IPS-15b (cell line): ENCODE measurements around the gene EPHB4.

ENCODE experiments used
- H3K27me3 ChIP-seq: one replicate; pipeline ENCODE4 v1.6.1; 2013; ENCODE audit warnings: low read length; ENCODE audit not compliant: control insufficient read depth, insufficient read depth
- H3K36me3 ChIP-seq: one replicate; pipeline ENCODE4 v1.6.1; 2013; ENCODE audit warnings: low read length; ENCODE audit not compliant: control insufficient read depth, insufficient read depth
- H3K4me1 ChIP-seq: one replicate; pipeline ENCODE4 v1.6.1; 2013; ENCODE audit warnings: mild to moderate bottlenecking, low read length; ENCODE audit not compliant: control insufficient read depth, insufficient read depth
- H3K4me3 ChIP-seq: one replicate; pipeline ENCODE4 v1.5.1; 2013; ENCODE audit warnings: low read depth, low read length
- H3K9ac ChIP-seq: one replicate; pipeline ENCODE4 v1.6.1; 2013; ENCODE audit warnings: low read depth, mild to moderate bottlenecking, low read length
- H3K9me3 ChIP-seq: one replicate; pipeline ENCODE4 v1.6.1; 2013; ENCODE audit warnings: mild to moderate bottlenecking, low read length; ENCODE audit not compliant: control insufficient read depth, insufficient read depth

Gene EPHB4

DNA sequence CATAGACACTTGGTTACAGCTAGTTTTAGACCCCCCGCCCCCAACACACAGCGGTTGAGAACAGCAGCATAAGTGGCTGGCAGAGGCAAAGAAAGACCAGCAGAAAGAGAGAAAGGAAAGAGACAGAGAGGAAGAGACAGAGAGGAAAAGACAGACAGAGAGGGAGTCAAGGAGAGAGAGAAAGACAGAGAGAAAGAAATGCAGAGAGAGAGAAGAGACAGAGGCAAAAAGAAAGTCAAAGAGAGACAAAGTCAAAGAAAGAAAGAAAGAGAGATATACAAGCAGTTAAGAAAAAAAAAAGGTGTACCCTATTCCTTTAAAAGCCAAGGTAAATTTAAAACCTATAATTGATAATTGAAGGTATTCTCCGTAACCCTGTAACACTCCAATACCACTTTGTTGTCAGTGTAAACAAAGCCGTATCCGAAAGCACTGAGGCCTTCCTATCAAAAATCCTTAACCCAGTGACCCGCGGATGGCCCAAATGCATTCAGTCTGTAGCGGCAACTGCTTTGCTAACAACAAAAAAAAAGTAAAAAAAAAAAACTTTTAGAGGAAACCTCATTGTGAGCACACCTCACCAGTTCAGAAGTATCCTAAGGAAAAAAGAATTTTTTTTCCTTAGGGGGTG is 13.3 kb upstream of the EPHB4 start:
- H3K9ac ChIP-seq = no peak overlapping the region
- no peaks in the 10 kb centered on the region for H3K27me3 ChIP-seq
- H3K4me1 ChIP-seq = peaks cover 6% of the 10 kb centered on the region
- no peaks in the 10 kb centered on the region for H3K36me3 ChIP-seq
- H3K4me3 ChIP-seq = no peak overlapping the region
- no peaks in the 10 kb centered on the region for H3K9me3 ChIP-seq

DNA sequence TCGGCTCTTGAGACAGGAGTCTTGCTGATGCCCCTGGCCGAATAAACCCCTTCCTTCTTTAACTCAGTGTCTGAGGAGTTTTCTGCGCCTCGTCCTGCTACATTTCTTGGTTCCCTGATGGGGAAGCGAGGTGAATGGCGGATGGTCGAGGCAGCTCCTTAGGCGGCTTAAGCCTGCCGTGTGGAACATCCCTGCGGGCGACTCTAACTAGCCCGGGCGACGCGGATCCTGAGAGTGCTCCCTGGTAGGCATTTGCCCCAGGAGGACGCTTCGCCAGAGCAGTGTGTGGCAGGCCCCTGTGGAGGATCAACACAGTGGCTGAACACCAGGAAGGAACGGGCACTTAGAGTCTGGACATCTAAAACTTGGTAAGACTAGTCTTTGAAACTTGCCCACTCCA is 12.0 kb upstream of the EPHB4 start:
- Histone ChIP-seq H3K4me3 (no peak overlapping the region), H3K9ac (no peak overlapping the region), H3K36me3 (no peaks in the 10 kb centered on the region), H3K9me3 (no peaks in the 10 kb centered on the region), H3K27me3 (no peaks in the 10 kb centered on the region), H3K4me1 (peaks cover 6% of the 10 kb centered on the region)

DNA sequence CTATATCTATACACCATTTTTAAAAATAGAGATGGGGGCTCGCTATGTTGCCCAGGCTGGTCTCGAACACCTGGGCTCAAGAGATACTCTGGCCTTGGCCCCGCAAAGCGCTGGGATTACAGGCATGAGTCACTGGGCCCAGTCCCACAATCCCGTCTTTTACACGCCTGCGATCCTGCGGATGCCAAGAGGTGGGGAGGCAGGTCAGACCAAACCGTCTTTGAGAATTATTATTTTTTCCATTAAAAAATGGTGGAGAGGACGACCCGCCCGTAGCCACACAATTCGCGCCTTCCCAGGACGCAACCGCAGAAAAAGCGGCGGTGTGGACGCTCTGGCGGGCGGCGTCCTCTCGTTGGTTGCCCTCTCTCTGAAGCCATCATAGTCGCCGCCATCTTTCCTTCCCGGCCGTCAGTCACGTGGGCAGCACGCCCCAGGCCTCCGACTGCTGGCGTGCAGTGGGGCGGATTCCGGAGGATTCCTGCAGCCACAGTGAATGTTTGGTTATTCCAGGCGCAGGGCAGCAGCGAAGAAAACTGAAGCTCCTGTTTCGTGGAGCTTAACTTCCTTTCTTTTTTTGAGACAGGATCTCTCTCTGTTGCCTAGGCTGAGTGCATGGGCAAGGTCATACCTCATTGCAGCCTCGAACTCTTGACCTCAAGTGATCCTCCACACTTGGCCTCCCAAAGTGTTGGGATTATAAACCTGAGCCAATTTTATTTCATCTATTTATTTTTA is 9.9 kb upstream of the EPHB4 start:
- Histone ChIP-seq H3K36me3 (no peaks in the 10 kb centered on the region), H3K27me3 (no peaks in the 10 kb centered on the region), H3K9me3 (no peaks in the 10 kb centered on the region), H3K9ac (peak overlapping the region; percentile 92), H3K4me3 (peak overlapping the region; percentile 68), H3K4me1 (peaks cover 6% of the 10 kb centered on the region)

DNA sequence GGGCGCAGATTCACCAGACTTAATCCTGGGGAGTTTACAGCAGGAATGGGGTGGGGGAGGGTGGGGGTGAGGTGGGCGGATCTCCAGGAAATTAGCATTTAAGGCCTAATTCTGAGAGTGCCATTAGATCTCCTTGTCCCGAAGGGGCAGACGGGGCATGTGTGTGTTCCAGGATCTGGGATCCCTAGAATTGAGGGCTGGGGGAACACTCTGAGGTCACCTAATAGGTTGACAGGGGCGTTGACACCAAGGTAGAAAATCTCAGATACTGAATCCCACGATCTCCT is 9.4 kb upstream of the EPHB4 start:
- Histone ChIP-seq H3K4me3 (peak overlapping the region; percentile 68), H3K4me1 (peaks cover 6% of the 10 kb centered on the region), H3K9me3 (no peaks in the 10 kb centered on the region), H3K27me3 (no peaks in the 10 kb centered on the region), H3K36me3 (no peaks in the 10 kb centered on the region), H3K9ac (peak overlapping the region; percentile 92)

DNA sequence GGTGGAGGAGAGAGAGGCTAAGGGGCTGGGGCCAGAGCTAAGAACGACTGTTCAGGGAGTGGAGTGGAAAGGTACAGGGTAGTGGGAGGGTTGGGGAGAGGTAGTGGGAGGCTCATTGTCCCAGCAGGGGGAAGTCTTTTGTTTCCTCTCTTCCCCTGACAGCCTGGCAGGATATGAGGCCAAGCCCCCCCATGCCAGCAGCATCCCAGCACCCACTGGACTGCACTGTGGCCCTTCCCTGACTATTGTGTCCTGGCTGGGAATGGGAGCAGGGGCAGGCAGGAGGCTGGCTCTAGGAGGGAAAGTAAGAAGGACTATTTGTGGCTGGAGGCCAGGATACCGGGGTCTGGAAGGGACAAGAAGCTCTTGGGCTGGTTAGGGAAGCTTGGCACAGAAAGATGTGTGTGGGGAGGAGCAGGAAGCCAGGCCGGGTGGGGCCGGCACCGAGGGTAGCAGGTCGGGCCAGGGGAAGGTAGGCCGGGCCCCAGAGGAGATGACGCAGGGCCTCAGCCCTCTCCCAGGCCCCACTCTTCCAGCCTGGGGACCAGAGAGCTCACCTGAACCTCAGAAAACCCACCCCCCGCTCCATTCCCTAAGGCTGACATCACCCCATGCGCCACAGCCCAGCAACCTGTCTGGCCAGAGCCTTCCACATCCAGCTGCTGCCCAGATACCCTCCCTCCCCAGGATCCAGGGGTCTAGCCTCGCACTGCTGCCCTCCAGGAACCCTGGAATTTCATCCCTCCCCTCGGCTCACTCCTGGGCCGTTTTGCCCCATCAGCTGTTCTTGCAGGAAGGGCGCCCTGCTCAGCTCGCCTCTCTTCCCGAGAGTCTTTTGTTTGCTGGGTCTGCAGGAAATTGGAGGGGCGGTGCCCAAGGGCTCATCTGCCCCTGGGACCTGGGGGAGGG is 8.8 kb upstream of the EPHB4 start:
- peak overlapping the region; percentile 62 for H3K4me3 ChIP-seq

DNA sequence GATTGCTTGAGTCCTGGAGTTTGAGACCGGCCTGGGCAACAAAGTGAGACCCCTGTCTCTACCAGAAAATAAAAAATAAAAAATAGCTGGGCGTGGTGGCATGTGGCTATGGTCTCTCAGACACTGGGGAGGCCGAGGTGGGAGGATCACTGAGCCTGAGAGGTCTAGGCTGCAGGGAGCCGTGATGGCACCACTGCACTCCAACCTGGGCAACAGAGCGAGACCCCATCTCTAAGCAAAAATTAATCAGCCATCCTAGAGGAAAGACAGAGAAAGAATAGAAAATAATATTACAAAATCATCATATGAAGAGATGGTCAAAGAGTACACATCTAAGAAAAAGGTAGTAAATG is 4.9 kb upstream of the EPHB4 start:
- no peaks in the 10 kb centered on the region for H3K9me3 ChIP-seq
- no peaks in the 10 kb centered on the region for H3K27me3 ChIP-seq
- peaks cover 4% of the 10 kb centered on the region for H3K4me1 ChIP-seq
- H3K36me3 ChIP-seq = no peaks in the 10 kb centered on the region
- no peak overlapping the region for H3K9ac ChIP-seq
- H3K4me3 ChIP-seq = no peak overlapping the region

More for the DNA sequence above, 8.8 kb upstream of the EPHB4 start:
- Histone ChIP-seq H3K9me3 (no peaks in the 10 kb centered on the region), H3K9ac (peak overlapping the region; percentile 84), H3K27me3 (no peaks in the 10 kb centered on the region), H3K4me1 (peaks cover 6% of the 10 kb centered on the region), H3K36me3 (no peaks in the 10 kb centered on the region)

DNA sequence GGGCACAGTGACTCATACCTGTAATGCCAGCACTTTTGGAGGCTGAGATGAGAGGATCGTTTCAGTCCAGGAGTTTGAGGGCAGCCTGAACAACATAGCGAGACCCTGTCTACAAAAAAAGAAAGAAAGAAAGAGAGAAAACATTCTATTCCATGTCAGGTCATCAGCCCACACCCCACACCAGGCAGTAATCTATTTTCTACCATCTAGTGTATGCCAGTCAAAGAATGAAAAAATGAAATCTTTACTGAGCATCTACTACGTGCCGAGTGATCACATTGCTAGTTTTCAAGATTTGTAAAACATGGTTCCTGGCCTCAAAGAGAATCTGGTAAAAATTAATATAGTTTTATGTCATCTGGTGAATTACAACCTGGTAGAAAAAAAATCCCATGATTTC is 3.1 kb upstream of the EPHB4 start:
- H3K4me3 ChIP-seq = no peak overlapping the region
- H3K9ac ChIP-seq = no peak overlapping the region
- no peaks in the 10 kb centered on the region for H3K27me3 ChIP-seq
- no peaks in the 10 kb centered on the region for H3K9me3 ChIP-seq
- no peaks in the 10 kb centered on the region for H3K36me3 ChIP-seq
- no peaks in the 10 kb centered on the region for H3K4me1 ChIP-seq

DNA sequence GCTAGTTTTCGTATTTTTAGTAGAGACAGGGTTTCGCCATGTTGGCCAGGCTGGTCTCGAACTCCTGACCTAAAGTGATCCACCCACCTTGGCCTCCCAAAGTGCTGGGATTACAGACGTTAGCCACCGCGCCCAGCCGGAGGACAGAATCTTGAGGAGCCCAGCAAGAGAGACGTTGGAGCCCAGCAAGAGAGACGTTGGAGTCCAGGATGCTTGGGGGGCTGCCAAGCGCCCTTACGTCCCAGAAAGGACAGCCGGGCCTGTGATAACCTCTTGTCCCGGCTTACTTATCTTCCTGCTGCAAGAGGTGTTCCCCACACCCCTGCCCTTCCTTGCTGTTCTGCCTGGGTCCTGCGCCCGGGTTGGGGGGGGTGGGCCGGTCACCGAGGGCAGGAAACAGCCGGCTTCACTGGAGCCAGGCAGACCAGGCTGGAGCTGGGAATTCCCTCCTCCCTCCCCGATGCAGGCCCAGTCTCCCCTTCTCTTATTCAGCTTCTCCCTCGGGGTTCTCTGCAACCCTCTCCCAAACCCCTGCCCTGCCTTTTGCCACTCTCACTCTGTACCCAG is 1.9 kb upstream of the EPHB4 start:
- H3K4me1 ChIP-seq = no peaks in the 10 kb centered on the region
- H3K9me3 ChIP-seq = no peaks in the 10 kb centered on the region
- peaks cover 5% of the 10 kb centered on the region for H3K36me3 ChIP-seq
- peak overlapping the region; percentile 92 for H3K4me3 ChIP-seq
- H3K27me3 ChIP-seq = no peaks in the 10 kb centered on the region
- no peak overlapping the region for H3K9ac ChIP-seq

DNA sequence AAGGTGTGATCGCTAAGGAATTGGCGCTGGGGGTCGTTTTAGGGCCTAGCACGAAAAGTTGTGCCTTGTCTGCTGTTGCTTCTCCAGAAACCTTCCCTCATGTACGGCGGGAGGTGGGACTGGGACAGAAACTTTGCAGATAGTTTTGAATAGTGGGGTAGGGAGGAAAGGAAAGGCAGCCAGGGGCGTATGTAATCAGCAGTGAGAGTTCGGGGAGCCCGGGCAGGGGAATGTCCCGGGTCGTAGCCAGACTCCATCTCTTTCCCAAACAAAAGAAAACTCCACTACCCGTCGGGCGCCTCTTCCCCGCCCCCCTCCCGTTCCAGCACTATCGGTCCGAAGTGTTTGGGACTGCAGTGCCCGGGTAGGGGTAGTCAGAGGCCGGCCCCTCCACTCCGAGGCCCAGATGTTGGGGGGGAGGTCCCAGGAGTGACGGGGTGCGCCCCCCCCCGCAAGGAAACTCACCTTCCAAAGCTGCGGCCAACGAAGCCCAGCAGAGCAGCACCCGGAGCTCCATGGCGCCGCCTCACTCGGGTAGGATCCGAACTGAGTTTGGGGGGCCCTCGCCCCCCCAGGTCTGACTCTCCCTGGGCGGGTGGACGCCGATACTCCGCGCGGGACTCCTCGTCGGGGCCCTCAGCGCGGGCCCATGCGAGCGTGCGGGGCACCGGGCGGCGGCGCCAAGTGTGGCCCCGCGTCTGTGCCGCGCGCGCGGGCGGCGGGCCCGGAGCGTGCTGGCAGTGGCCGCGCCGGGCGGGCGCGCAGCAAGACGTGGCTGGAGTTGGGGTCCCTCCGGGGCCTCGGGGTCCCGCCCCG is 601 bp downstream of the EPHB4 start:
- Histone ChIP-seq H3K9me3 (no peaks in the 10 kb centered on the region), H3K36me3 (peaks cover 30% of the 10 kb centered on the region), H3K4me1 (no peaks in the 10 kb centered on the region), H3K9ac (peak overlapping the region; percentile 83), H3K4me3 (peak overlapping the region; percentile 90), H3K27me3 (no peaks in the 10 kb centered on the region)

DNA sequence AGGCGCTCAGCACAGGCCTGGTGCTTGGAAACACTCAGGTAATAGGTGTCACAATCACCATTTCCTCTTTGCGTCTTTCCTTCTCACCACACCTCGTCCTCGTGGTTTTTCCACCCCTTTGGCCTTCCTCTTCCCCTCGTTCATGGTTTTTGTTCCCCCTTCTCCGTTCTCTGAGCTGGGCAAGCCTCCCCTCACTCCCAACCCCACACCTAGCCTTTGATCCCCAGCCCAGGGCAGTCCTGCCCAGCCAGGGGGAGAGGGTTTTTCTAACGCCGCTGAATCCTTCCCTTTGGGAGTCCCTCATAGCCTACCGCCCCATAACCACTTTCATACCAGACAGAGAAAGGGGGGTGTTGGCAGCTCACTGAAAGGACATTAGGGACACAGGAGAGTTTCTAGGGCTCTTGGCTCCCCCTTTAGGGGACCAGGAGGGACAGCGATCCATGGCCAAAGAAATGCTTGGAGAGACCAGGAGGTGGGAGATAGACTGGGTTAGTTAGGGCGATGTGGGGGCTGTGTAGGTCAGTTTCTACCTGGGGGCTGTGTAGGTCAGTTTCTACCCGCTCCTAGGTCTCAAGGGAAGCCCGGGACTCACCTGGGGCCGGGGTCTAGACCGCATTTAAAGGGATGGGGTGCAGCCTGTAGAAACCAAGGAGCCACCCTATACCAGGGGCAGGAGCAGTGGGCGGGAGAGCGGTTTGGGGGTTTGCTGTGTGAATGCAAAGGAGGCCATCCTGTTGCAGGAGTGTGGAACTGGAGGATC is 1.4 kb downstream of the EPHB4 start:
- Histone ChIP-seq H3K36me3 (peaks cover 35% of the 10 kb centered on the region), H3K9me3 (no peaks in the 10 kb centered on the region), H3K4me1 (no peaks in the 10 kb centered on the region), H3K9ac (peak overlapping the region; percentile 83), H3K4me3 (peak overlapping the region; percentile 90), H3K27me3 (no peaks in the 10 kb centered on the region)
